IPS DF 4.7 (cell line): Measurements from ENCODE around the gene NDUFS2.

Source experiments
- DNase-seq: peaks from one replicate; pipeline ENCODE4 v3.0.0-alpha.2; 2013; ENCODE audit warnings: low spot score; ENCODE audit errors: extremely low read depth

Gene NDUFS2

GRCh38 chr1:161172349-161172748, 29.8 kb upstream of the NDUFS2 start:
- DNase-seq: no peak

GRCh38 chr1:161172776-161173376, 29.3 kb upstream of the NDUFS2 start:
- DNase-seq: no peak

GRCh38 chr1:161173711-161174110, 28.5 kb upstream of the NDUFS2 start:
- no peak for DNase-seq

GRCh38 chr1:161174911-161175310, 27.3 kb upstream of the NDUFS2 start:
- DNase-seq: no peak

- no peak for DNase-seq
These were observed 26.3 kb upstream of the NDUFS2 start for GRCh38 chr1:161175771-161176453.

- DNase-seq: no peak
These were observed 25.6 kb upstream of the NDUFS2 start for GRCh38 chr1:161176468-161177111.

GRCh38 chr1:161177112-161177935, 24.8 kb upstream of the NDUFS2 start, which contains the start of gene B4GALT3:
Gene B4GALT3 (minus strand): TSS chr1:161177507. CDS start chr1:161176060, 1,447 bp downstream.
- no peak for DNase-seq

- no peak for DNase-seq
These were observed 24.3 kb upstream of the NDUFS2 start for GRCh38 chr1:161177936-161178244.

GRCh38 chr1:161179698-161180097, 22.5 kb upstream of the NDUFS2 start:
- DNase-seq: no peak

GRCh38 chr1:161180639-161181038, 21.5 kb upstream of the NDUFS2 start:
- no peak for DNase-seq

- DNase-seq: no peak
These were observed 20.0 kb upstream of the NDUFS2 start for GRCh38 chr1:161182214-161182613.

- DNase-seq: no peak
These were observed 16.9 kb upstream of the NDUFS2 start for GRCh38 chr1:161185282-161185682.

GRCh38 chr1:161185732-161186311, 16.3 kb upstream of the NDUFS2 start:
- no peak for DNase-seq

- DNase-seq: no peak
These were observed 14.9 kb upstream of the NDUFS2 start for GRCh38 chr1:161187311-161187710.

GRCh38 chr1:161188381-161188780, 13.8 kb upstream of the NDUFS2 start:
- no peak for DNase-seq

GRCh38 chr1:161189036-161189435, 13.1 kb upstream of the NDUFS2 start:
- no peak for DNase-seq

- no peak for DNase-seq
These were observed 11.1 kb upstream of the NDUFS2 start for GRCh38 chr1:161190962-161191521.

GRCh38 chr1:161191971-161192370, 10.2 kb upstream of the NDUFS2 start:
- no peak for DNase-seq

GRCh38 chr1:161192476-161193465, 9.4 kb upstream of the NDUFS2 start:
- no peak for DNase-seq
